A549 (cell line): ENCODE results near the gene SOX4. TPM values are rescaled to one million over a fixed set of nuclear protein-coding genes. Genes with fewer than 3 reads are reported as not detected.
A peak's percentile ranks its signal among the peaks of the same experiment; 100 is the strongest.

Experiments used
- ATAC-seq, 2 experiments: fragments of 200-7000 bp in 1 of 2; fragments of >200 bp in 1 of 2; cut with Nextera tagmentation in 1 of 2; cut with Tn5 transposase in 1 of 2; 3 replicates each; pipeline versions ENCODE4 v1.8.0 to v1.9.1; 2018 to 2020; ENCODE audit warnings: mild to moderate bottlenecking in 1 of 2, moderate library complexity in 1 of 2
- CTCF ChIA-PET: fragments of 300-600 bp; sonication (Branson Sonifier 250); formaldehyde crosslinking; extraction: SDS; loops from one replicate; lab custom pipeline; 2021; ENCODE audit warnings: antibody characterized with exemption, inconsistent platforms; lab: Yijun Ruan, JAX
- POLR2A ChIA-PET: fragments of 350-600 bp; formaldehyde crosslinking; extraction: SDS; loops from one replicate; lab custom pipeline; 2021; ENCODE audit warnings: antibody characterized with exemption, inconsistent platforms; lab: Yijun Ruan, JAX
- DNase-seq, 2 experiments: peaks; one replicate each; pipeline versions ENCODE4 v3.0.0 to v3.0.0-alpha.2; 2011 to 2016; ENCODE audit warnings: low read depth in 1 of 2, low spot score in 1 of 2
- FAIRE-seq: peaks from 2 replicates; lab custom pipeline; 2011; peaks lifted over from hg19 to GRCh38; lab: Jason Lieb, UNC
- H3K27ac ChIP-seq, 2 experiments: fragments of >200 bp; sonication (Bioruptor Twin); formaldehyde crosslinking; 3 replicates each; pipeline ENCODE4 v1.5.1; 2016 to 2017
- H3K4me1 ChIP-seq: fragments of >200 bp; sonication (Bioruptor Twin); formaldehyde crosslinking; 3 replicates; pipeline ENCODE4 v1.6.1; 2016
- H3K4me2 ChIP-seq: fragments of >200 bp; sonication (Bioruptor Twin); formaldehyde crosslinking; 3 replicates; pipeline ENCODE4 v1.6.1; 2016
- H3K4me3 ChIP-seq: fragments of >200 bp; sonication (Bioruptor Twin); formaldehyde crosslinking; 3 replicates; pipeline ENCODE4 v1.5.1; 2016
- H3K9me3 ChIP-seq: fragments of >200 bp; sonication (Bioruptor Twin); formaldehyde crosslinking; 3 replicates; pipeline ENCODE4 v1.6.1; 2016
- CBX8 ChIP-seq: fragments of 200-600 bp; sonication (generic); IDR thresholded peaks from 2 replicates; pipeline ENCODE4 v1.6.1; 2016
- EHF ChIP-seq: fragments of 250-450 bp; sonication (Bioruptor Pico); IDR thresholded peaks from 2 replicates; pipeline ENCODE4 v1.5.0; 2020; ENCODE audit warnings: mild to moderate bottlenecking
- EHMT2 ChIP-seq: fragments of 200-600 bp; sonication (generic); IDR thresholded peaks from 2 replicates; pipeline ENCODE4 v1.6.1; 2016; ENCODE audit warnings: antibody characterized with exemption, low read depth, mild to moderate bottlenecking, moderate library complexity
- FOXS1 ChIP-seq: fragments of 250-450 bp; sonication (Bioruptor Pico); IDR thresholded peaks from 2 replicates; pipeline ENCODE4 v1.5.0; 2020; ENCODE audit warnings: mild to moderate bottlenecking, moderate library complexity
- GATA3 ChIP-seq: IDR thresholded peaks from 2 replicates; pipeline ENCODE4 v1.6.1; 2012; ENCODE audit warnings: borderline replicate concordance
- HDAC2 ChIP-seq: fragments of 200-600 bp; sonication (generic); IDR thresholded peaks from 2 replicates; pipeline ENCODE4 v1.6.1; 2016
- HEYL ChIP-seq: fragments of 250-450 bp; sonication (Bioruptor Pico); IDR thresholded peaks from 2 replicates; pipeline ENCODE4 v1.8.0; 2021; ENCODE audit warnings: mild to moderate bottlenecking, moderate library complexity
- HOXB5 ChIP-seq: fragments of 250-450 bp; sonication (Bioruptor Pico); IDR thresholded peaks from 2 replicates; pipeline ENCODE4 v1.5.0; 2020; ENCODE audit warnings: mild to moderate bottlenecking, moderate library complexity
- JUNB ChIP-seq: fragments of >200 bp; sonication (Bioruptor Twin); formaldehyde crosslinking; IDR thresholded peaks from 2 replicates; pipeline ENCODE4 v1.6.1; 2016
- KDM1A ChIP-seq: fragments of 200-600 bp; sonication (generic); IDR thresholded peaks from 2 replicates; pipeline ENCODE4 v1.6.1; 2016; ENCODE audit warnings: low read depth, mild to moderate bottlenecking
- NPAS2 ChIP-seq: fragments of 250-450 bp; sonication (Bioruptor Pico); IDR thresholded peaks from 2 replicates; pipeline ENCODE4 v1.8.0; 2022; ENCODE audit warnings: mild to moderate bottlenecking, moderate library complexity, borderline replicate concordance
- POLR2AphosphoS2 ChIP-seq: conservative IDR thresholded peaks from 2 replicates; pipeline ENCODE4 v1.6.1; 2012; ENCODE audit warnings: low read length, improper control_type of control experiment, inconsistent platforms
- RAD21 ChIP-seq, 2 experiments: fragments of >200 bp in 1 of 2; sonication (Bioruptor Twin) in 1 of 2; formaldehyde crosslinking in 1 of 2; IDR thresholded peaks in 1 of 2; conservative IDR thresholded peaks in 1 of 2; 2 replicates in 1 of 2; 3 replicates in 1 of 2; pipeline ENCODE4 v1.6.1; 2012 to 2018; ENCODE audit warnings: inconsistent platforms in 1 of 2
- RCOR1 ChIP-seq: fragments of 150-350 bp; IDR thresholded peaks from 2 replicates; pipeline ENCODE4 v1.6.1; 2014; ENCODE audit warnings: antibody characterized with exemption, low read length, low read depth
- RNF2 ChIP-seq: fragments of 200-600 bp; sonication (generic); IDR thresholded peaks from 2 replicates; pipeline ENCODE4 v1.6.1; 2016; ENCODE audit warnings: low read depth, mild to moderate bottlenecking, antibody characterized with exemption, moderate library complexity, borderline replicate concordance
- TFCP2L1 ChIP-seq: fragments of 250-450 bp; sonication (Bioruptor Pico); IDR thresholded peaks from 2 replicates; pipeline ENCODE4 v1.5.0; 2021; ENCODE audit warnings: mild to moderate bottlenecking
- ZC3H11A ChIP-seq: fragments of 450-650 bp; IDR thresholded peaks from 2 replicates; pipeline ENCODE4 v1.6.1; 2014; ENCODE audit warnings: antibody characterized with exemption, mild to moderate bottlenecking
- ZFP36 ChIP-seq: fragments of 450-650 bp; IDR thresholded peaks from 2 replicates; pipeline ENCODE4 v1.6.1; 2014; ENCODE audit warnings: borderline replicate concordance; ENCODE audit not compliant: partially characterized antibody
- WGBS: methylation state at CpG from one replicate; pipeline ENCODE4 v1.1.6; 2017; ENCODE audit errors: missing lambda C conversion rate; 5-methylcytosine and 5-hydroxymethylcytosine counted together
- polyA plus RNA-seq, 4 experiments: library from polyadenylated mRNA; depleted of rRNA in 3 of 4; stranded (reverse); fragments of >200 nt; fragmentation: RNase III in 1 of 4; extraction: RNeasy Plus Mini Kit Qiagen cat#74134 plus additional on column Dnase treatment in 1 of 4; gene quantifications; 2 replicates in 3 of 4; 3 replicates in 1 of 4; pipeline ENCODE4 v1.2.3, GENCODE V29; 2011 to 2017
- TF ChIP-seq, protein P1 (sequence below): fragments of >200 bp; sonication (Bioruptor Twin); formaldehyde crosslinking; IDR thresholded peaks from 2 replicates; pipeline ENCODE4 v1.6.1; 2016
- TF ChIP-seq, protein P2 (sequence below): fragments of 150-350 bp; IDR thresholded peaks from 2 replicates; pipeline ENCODE4 v1.6.1; 2014; ENCODE audit warnings: low read depth, mild to moderate bottlenecking, low read length
- TF ChIP-seq, protein P3 (sequence below): fragments of 250-450 bp; sonication (Bioruptor Pico); IDR thresholded peaks from 2 replicates; pipeline ENCODE4 v1.5.0; 2020; ENCODE audit warnings: low read depth, mild to moderate bottlenecking, moderate library complexity
- TF ChIP-seq, protein P4 (sequence below): fragments of >200 bp; sonication (Bioruptor Twin); formaldehyde crosslinking; IDR thresholded peaks from 3 replicates; pipeline ENCODE4 v1.6.1; 2016
- TF ChIP-seq, protein P5 (sequence below): IDR thresholded peaks from 2 replicates; pipeline ENCODE4 v1.6.1; 2012
- TF ChIP-seq, protein P6 (sequence below): IDR thresholded peaks from 2 replicates; pipeline ENCODE4 v1.6.1; 2012

Gene SOX4
- polyA plus RNA-seq, 2 of the 4 experiments (the other 2 are of a cell fraction), result 26.0 to 30.8 TPM

DNA sequence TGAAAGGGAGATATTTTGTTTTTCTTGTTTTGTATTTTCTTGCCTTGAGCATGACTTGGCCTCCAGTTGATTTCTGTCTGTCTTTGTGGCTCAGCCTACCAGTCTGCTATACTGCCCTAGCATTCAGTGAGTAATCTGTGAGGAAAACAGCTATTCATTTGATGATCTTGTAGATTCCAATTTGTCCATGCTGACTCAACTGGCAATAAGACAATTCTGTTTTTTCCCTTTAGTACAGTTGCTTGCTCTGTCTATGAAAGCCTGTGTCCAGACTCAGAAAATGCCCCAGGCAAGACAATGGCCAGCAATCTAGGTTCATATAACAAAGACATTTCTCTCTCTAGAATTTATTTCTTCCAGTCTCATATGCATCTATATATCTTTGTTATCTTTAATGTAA, 10.9 kb upstream of the SOX4 start:
- CTCF ChIA-PET, result no interaction called here
- ATAC-seq (no peak), FAIRE-seq (no peak), DNase-seq (no peak)
- TF ChIP-seq RAD21 (conservative IDR thresholded peaks at IDR 0.05 in 1 of 2, IDR thresholded peaks at IDR 0.05 in 1 of 2) (no peak), RCOR1 (no peak), ZC3H11A (no peak), RNF2 (no peak), EHMT2 (no peak)
- TF ChIP-seq, protein P1, sequence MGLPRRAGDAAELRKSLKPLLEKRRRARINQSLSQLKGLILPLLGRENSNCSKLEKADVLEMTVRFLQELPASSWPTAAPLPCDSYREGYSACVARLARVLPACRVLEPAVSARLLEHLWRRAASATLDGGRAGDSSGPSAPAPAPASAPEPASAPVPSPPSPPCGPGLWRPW, result no peak
- Histone ChIP-seq H3K9me3 (peaks cover 6% of the 10 kb centered on the region), H3K4me2 (no peak overlapping the region), H3K27ac (no peak overlapping the region), H3K4me1 (peaks cover 5% of the 10 kb centered on the region; the same call in 1 of the 3 replicates), H3K4me3 (no peak overlapping the region)
- POLR2A ChIA-PET, result no interaction called here

DNA sequence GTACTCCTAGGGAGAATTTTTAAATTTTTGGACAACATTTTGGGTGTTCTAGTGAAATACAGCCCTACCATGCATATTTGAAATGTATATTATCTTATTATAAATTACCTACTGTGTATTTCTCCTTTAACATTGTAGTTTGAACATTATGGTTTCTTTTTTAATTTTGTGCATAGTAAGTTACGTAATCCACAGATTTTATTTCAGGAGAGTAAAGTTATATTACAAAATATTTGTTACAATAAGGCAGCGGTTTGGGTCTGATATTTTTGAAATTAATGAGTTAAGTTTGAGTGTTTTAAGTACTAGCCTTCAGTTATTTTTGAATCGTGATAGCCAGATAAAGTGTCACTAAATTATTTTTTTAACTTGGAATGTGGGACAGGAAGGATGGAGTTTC, 7.3 kb upstream of the SOX4 start:
- POLR2A ChIA-PET, result no interaction called here
- FAIRE-seq (no peak), DNase-seq (no peak), ATAC-seq (no peak)
- peak overlapping the region; percentile 78; the same call in 2 of the 3 replicates for H3K4me2 ChIP-seq
- H3K4me3 ChIP-seq, result no peak overlapping the region; the same call in 2 of the 3 replicates
- H3K4me1 ChIP-seq, result peaks cover 12% of the 10 kb centered on the region
- peak overlapping the region; percentile 92 to 93; a peak in 3 of 6 replicates for H3K27ac ChIP-seq
- H3K9me3 ChIP-seq, result no peaks in the 10 kb centered on the region; the same call in 2 of the 3 replicates
- WGBS, result 86% methylated on average over 3 of the region's 3 CpGs
- TF ChIP-seq EHF (CRISPR knock-in tag), result no peak
- TF ChIP-seq, protein P2, sequence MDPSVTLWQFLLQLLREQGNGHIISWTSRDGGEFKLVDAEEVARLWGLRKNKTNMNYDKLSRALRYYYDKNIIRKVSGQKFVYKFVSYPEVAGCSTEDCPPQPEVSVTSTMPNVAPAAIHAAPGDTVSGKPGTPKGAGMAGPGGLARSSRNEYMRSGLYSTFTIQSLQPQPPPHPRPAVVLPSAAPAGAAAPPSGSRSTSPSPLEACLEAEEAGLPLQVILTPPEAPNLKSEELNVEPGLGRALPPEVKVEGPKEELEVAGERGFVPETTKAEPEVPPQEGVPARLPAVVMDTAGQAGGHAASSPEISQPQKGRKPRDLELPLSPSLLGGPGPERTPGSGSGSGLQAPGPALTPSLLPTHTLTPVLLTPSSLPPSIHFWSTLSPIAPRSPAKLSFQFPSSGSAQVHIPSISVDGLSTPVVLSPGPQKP, result no peak
- TF ChIP-seq ZC3H11A, result no peak
- TF ChIP-seq, protein P1, result no peak
- no peak for TF ChIP-seq FOXS1 (CRISPR knock-in tag)
- no peak for TF ChIP-seq KDM1A
- TF ChIP-seq, protein P3, sequence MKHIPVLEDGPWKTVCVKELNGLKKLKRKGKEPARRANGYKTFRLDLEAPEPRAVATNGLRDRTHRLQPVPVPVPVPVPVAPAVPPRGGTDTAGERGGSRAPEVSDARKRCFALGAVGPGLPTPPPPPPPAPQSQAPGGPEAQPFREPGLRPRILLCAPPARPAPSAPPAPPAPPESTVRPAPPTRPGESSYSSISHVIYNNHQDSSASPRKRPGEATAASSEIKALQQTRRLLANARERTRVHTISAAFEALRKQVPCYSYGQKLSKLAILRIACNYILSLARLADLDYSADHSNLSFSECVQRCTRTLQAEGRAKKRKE, result no peak
- no peak for TF ChIP-seq GATA3
- TF ChIP-seq, protein P4, sequence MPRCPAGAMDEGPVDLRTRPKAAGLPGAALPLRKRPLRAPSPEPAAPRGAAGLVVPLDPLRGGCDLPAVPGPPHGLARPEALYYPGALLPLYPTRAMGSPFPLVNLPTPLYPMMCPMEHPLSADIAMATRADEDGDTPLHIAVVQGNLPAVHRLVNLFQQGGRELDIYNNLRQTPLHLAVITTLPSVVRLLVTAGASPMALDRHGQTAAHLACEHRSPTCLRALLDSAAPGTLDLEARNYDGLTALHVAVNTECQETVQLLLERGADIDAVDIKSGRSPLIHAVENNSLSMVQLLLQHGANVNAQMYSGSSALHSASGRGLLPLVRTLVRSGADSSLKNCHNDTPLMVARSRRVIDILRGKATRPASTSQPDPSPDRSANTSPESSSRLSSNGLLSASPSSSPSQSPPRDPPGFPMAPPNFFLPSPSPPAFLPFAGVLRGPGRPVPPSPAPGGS, result no peak
- TF ChIP-seq, protein P5, sequence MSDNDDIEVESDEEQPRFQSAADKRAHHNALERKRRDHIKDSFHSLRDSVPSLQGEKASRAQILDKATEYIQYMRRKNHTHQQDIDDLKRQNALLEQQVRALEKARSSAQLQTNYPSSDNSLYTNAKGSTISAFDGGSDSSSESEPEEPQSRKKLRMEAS, result no peak
- TF ChIP-seq POLR2AphosphoS2, result no peak
- CTCF ChIA-PET, result no interaction called here

DNA sequence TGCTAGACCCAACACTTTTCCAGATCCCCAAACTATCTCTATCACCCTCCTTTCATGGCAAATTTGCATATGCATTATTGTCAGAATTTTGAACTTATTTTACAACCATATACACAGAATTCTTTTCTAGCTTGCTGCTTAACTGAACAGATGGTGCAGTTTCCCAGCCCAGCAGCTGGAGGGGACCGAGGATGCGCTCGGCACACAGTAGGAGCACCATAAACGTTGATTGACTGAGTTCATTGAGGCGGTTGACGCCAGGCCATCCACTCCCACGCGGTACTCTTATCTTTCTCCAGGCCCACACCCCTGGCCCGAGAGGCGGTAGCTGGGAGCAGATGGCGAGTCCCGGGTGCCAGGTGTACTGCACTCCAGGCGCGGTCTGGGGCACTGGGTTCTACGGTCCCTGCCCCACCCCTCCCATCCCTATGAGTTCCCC, 6.8 kb upstream of the SOX4 start:
- Histone ChIP-seq H3K27ac (peak overlapping the region; percentile 92 to 93), H3K4me2 (peak overlapping the region; percentile 78), H3K4me1 (peaks cover 12% of the 10 kb centered on the region), H3K4me3 (peak overlapping the region; percentile 67), H3K9me3 (no peaks in the 10 kb centered on the region; the same call in 2 of the 3 replicates)
- DNase-seq, result no peak
- POLR2A ChIA-PET, result interaction anchor here (0.6 kb wide), 1 partner anchor 247 kb away, joined by 3 read pairs; no protein-coding TSS in a partner anchor
- WGBS, result 62% methylated on average over 6 of the region's 15 CpGs
- FAIRE-seq, result no peak
- TF ChIP-seq JUNB (no peak), TFCP2L1 (CRISPR knock-in tag) (no peak), ZFP36 (no peak), RCOR1 (no peak), NPAS2 (CRISPR knock-in tag) (no peak), HEYL (CRISPR knock-in tag) (no peak), HOXB5 (CRISPR knock-in tag) (no peak), HDAC2 (no peak), CBX8 (no peak), EHMT2 (no peak)
- TF ChIP-seq, protein P6, sequence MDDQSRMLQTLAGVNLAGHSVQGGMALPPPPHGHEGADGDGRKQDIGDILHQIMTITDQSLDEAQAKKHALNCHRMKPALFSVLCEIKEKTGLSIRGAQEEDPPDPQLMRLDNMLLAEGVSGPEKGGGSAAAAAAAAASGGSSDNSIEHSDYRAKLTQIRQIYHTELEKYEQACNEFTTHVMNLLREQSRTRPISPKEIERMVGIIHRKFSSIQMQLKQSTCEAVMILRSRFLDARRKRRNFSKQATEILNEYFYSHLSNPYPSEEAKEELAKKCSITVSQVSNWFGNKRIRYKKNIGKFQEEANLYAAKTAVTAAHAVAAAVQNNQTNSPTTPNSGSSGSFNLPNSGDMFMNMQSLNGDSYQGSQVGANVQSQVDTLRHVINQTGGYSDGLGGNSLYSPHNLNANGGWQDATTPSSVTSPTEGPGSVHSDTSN, result no peak
- TF ChIP-seq, protein P5, result no peak
- ATAC-seq, result no peak; a peak in 1 of 6 replicates
- CTCF ChIA-PET, result interaction anchor here (1.4 to 3.2 kb wide), 3 partner anchors 10 to 1023 kb away, joined by 3 to 43 read pairs (median 27); no protein-coding TSS in a partner anchor
